Measurements from ENCODE around the gene OR6K3. TPM values are rescaled to one million over a fixed set of nuclear protein-coding genes. Genes with fewer than 3 reads are reported as not detected.
A peak's percentile ranks its signal among the peaks of the same experiment; 100 is the strongest.

Gene OR6K3
- total and polyA plus RNA-seq, 8 donors, result not detected

- Histone ChIP-seq H3K4me3 (no peak within 1 kb of the TSS), H3K36me3 (no peaks in the 10 kb centered on the region), H3K27ac (no peak within 1 kb of the TSS), H3K9me3 (no peaks in the 10 kb centered on the region), H3K27me3 (no peaks in the 10 kb centered on the region), H3K4me1 (no peaks in the 10 kb centered on the region)
- TF ChIP-seq POLR2A (IDR thresholded peaks at IDR 0.05) (no peak), CTCF (IDR thresholded peaks at IDR 0.05) (no peak), POLR2AphosphoS5 (IDR thresholded peaks at IDR 0.05) (no peak), EP300 (IDR thresholded peaks at IDR 0.05) (no peak)
- intact Hi-C loops (cut with DNase I; ENCODE audit: low total_unique reads), result no loop called here
- peak in 1 of 2 donors; percentile 8 for DNase-seq
- WGBS, 5 donors, result 58 to 68% (median 66%) methylated on average over 7 of the region's 7 CpGs
Observed at GRCh38 chr1:158686111-158687009, 34.2 kb downstream of the OR6K3 start, which contains the start of gene SPTA1. Gene SPTA1 (minus strand): TSS chr1:158686715. CDS start chr1:158686517, 198 bp downstream.

GRCh38 chr1:158685085-158685484 lies 35.4 kb downstream of the OR6K3 start:
- Histone ChIP-seq H3K4me3 (no peak overlapping the region), H3K27me3 (no peaks in the 10 kb centered on the region), H3K9me3 (no peaks in the 10 kb centered on the region), H3K4me1 (no peaks in the 10 kb centered on the region), H3K36me3 (no peaks in the 10 kb centered on the region), H3K27ac (no peak overlapping the region)
- WGBS, 5 donors, result 51 to 60% (median 54%) methylated on average over 7 of the region's 7 CpGs
- no peak for DNase-seq
- TF ChIP-seq EP300 (IDR thresholded peaks at IDR 0.05), result no peak
- no peak for TF ChIP-seq CTCF (IDR thresholded peaks at IDR 0.05)
- TF ChIP-seq POLR2A (IDR thresholded peaks at IDR 0.05), result no peak
- no peak for TF ChIP-seq POLR2AphosphoS5 (IDR thresholded peaks at IDR 0.05)
- intact Hi-C loops (cut with DNase I; ENCODE audit: low total_unique reads), result no loop called here

GRCh38 chr1:158681606-158682005 lies 38.9 kb downstream of the OR6K3 start:
- intact Hi-C loops (cut with DNase I; ENCODE audit: low total_unique reads), result no loop called here
- H3K27me3 ChIP-seq, result no peaks in the 10 kb centered on the region
- H3K27ac ChIP-seq, result no peak overlapping the region
- no peaks in the 10 kb centered on the region for H3K9me3 ChIP-seq
- no peaks in the 10 kb centered on the region for H3K36me3 ChIP-seq
- no peaks in the 10 kb centered on the region for H3K4me1 ChIP-seq
- H3K4me3 ChIP-seq, result no peak overlapping the region
- WGBS, 5 donors, result 90 to 95% (median 92%) methylated on average over 2 of the region's 2 CpGs
- TF ChIP-seq POLR2A (IDR thresholded peaks at IDR 0.05) (no peak), CTCF (IDR thresholded peaks at IDR 0.05) (no peak)
- no peak for DNase-seq

- intact Hi-C loops (cut with DNase I; ENCODE audit: low total_unique reads), result no loop called here
- H3K4me1 ChIP-seq, result no peaks in the 10 kb centered on the region
- peaks cover 0 to 5% (median 0%) of the 10 kb centered on the region in 3 donors for H3K27me3 ChIP-seq
- no peak overlapping the region for H3K4me3 ChIP-seq
- no peak for DNase-seq
- no peak overlapping the region for H3K27ac ChIP-seq
- WGBS, 5 donors, result 92 to 99% (median 97%) methylated on average over 1 of the region's 1 CpG
- H3K36me3 ChIP-seq, result no peaks in the 10 kb centered on the region
- TF ChIP-seq POLR2A (IDR thresholded peaks at IDR 0.05) (no peak), POLR2AphosphoS5 (IDR thresholded peaks at IDR 0.05) (no peak), EP300 (IDR thresholded peaks at IDR 0.05) (no peak), CTCF (IDR thresholded peaks at IDR 0.05) (no peak)
- H3K9me3 ChIP-seq, result no peaks in the 10 kb centered on the region
Observed at GRCh38 chr1:158679289-158679688, 41.2 kb downstream of the OR6K3 start.

Data from stomach (tissue), 9 donors.